ENCODE data around the gene NDEL1. TPM values are rescaled to one million over a fixed set of nuclear protein-coding genes. Genes with fewer than 3 reads are reported as not detected.
A peak's percentile ranks its signal among the peaks of the same experiment; 100 is the strongest.

Gene NDEL1
- total RNA-seq, 4 donors from 2014 or later: 31.3 to 60.6 (median 41.5) TPM

- DNase-seq: no peak
- Histone ChIP-seq H3K27me3 (no peaks in the 10 kb centered on the region), H3K4me1 (no peaks in the 10 kb centered on the region), H3K9me3 (no peaks in the 10 kb centered on the region), H3K4me3 (no peak overlapping the region), H3K36me3 (no peaks in the 10 kb centered on the region), H3K27ac (no peak overlapping the region)
- TF ChIP-seq CTCF (IDR thresholded peaks at IDR 0.05 in 4 of 5, conservative IDR thresholded peaks at IDR 0.05 in 1 of 5) (no peak), POLR2A (IDR thresholded peaks at IDR 0.05) (no peak)
- intact Hi-C loops (cut with DNase I; ENCODE audit: low total_unique reads) (no loop called here), in situ Hi-C loops (cut with MboI; ENCODE audit: low sequenced_read_pairs in 4 of 4) (no loop called here)
- no peak for ATAC-seq
Measured at GRCh38 chr17:8426802-8427201, 8.9 kb upstream of the NDEL1 start.

GRCh38 chr17:8430966-8431365 lies 4.7 kb upstream of the NDEL1 start:
- no peak for ATAC-seq
- TF ChIP-seq CTCF (IDR thresholded peaks at IDR 0.05 in 4 of 5, conservative IDR thresholded peaks at IDR 0.05 in 1 of 5) (no peak), POLR2A (IDR thresholded peaks at IDR 0.05) (no peak)
- peak overlapping the region in 3 of 4 donors; percentile 18 to 38 (median 34) for H3K27ac ChIP-seq
- H3K36me3 ChIP-seq: no peaks in the 10 kb centered on the region
- no peaks in the 10 kb centered on the region for H3K9me3 ChIP-seq
- H3K4me3 ChIP-seq: no peak overlapping the region
- in situ Hi-C loops (cut with MboI; ENCODE audit: low sequenced_read_pairs in 4 of 4): no loop called here
- H3K27me3 ChIP-seq: no peaks in the 10 kb centered on the region
- H3K4me1 ChIP-seq: peaks cover 0 to 3% of the 10 kb centered on the region in 2 donors
- peak in 1 of 2 donors; percentile 20 for DNase-seq
- intact Hi-C loops (cut with DNase I; ENCODE audit: low total_unique reads): loop anchor here (10.0 kb wide), 1 partner anchor 204 kb away; the partner anchor contains the start of gene MYH10

GRCh38 chr17:8436169-8436843 lies 622 bp downstream of the NDEL1 start:
- no peaks in the 10 kb centered on the region for H3K36me3 ChIP-seq
- peak; percentile 80 to 84 for ATAC-seq
- TF ChIP-seq CTCF (IDR thresholded peaks at IDR 0.05 in 4 of 5, conservative IDR thresholded peaks at IDR 0.05 in 1 of 5) (no peak), POLR2A (IDR thresholded peaks at IDR 0.05) (peak in 1 of 2 donors; percentile 40)
- peaks cover 25 to 30% of the 10 kb centered on the region in 2 donors for H3K4me1 ChIP-seq
- intact Hi-C loops (cut with DNase I; ENCODE audit: low total_unique reads) (loop anchor here (5.0 to 10.0 kb wide), 2 partner anchors 198 to 214 kb away; partner anchors contain the start of gene MYH10), in situ Hi-C loops (cut with MboI; ENCODE audit: low sequenced_read_pairs in 4 of 4) (no loop called here)
- H3K27ac ChIP-seq: peak overlapping the region; percentile 92 to 99 (median 98)
- H3K9me3 ChIP-seq: no peaks in the 10 kb centered on the region
- DNase-seq: peak; percentile 52 to 70
- H3K27me3 ChIP-seq: no peaks in the 10 kb centered on the region
- H3K4me3 ChIP-seq: peak overlapping the region; percentile 61 to 94 (median 84)

GRCh38 chr17:8436844-8437171 lies 1.1 kb downstream of the NDEL1 start:
- intact Hi-C loops (cut with DNase I; ENCODE audit: low total_unique reads) (loop anchor here (5.0 to 10.0 kb wide), 2 partner anchors 198 to 215 kb away; partner anchors contain the start of gene MYH10), in situ Hi-C loops (cut with MboI; ENCODE audit: low sequenced_read_pairs in 4 of 4) (no loop called here)
- H3K4me1 ChIP-seq: peaks cover 30 to 35% of the 10 kb centered on the region in 2 donors
- H3K27me3 ChIP-seq: no peaks in the 10 kb centered on the region
- TF ChIP-seq CTCF (IDR thresholded peaks at IDR 0.05 in 4 of 5, conservative IDR thresholded peaks at IDR 0.05 in 1 of 5): no peak
- TF ChIP-seq POLR2A (IDR thresholded peaks at IDR 0.05): no peak
- peak overlapping the region; percentile 92 to 99 (median 98) for H3K27ac ChIP-seq
- ATAC-seq: no peak
- H3K9me3 ChIP-seq: no peaks in the 10 kb centered on the region
- DNase-seq: no peak
- H3K4me3 ChIP-seq: peak overlapping the region; percentile 61 to 94 (median 84)
- no peaks in the 10 kb centered on the region for H3K36me3 ChIP-seq
